ENCODE results near the gene UGT1A6.

- TF ChIP-seq CTCF (IDR thresholded peaks at IDR 0.05; ENCODE audit: low read depth, low read length) (no peak), EZH2phosphoT487 (IDR thresholded peaks at IDR 0.05; ENCODE audit: low read depth) (no peak)
Measured at GRCh38 chr2:233758141-233758540, 65.5 kb downstream of the UGT1A6 start.
